ENCODE results near the gene CLDN17. TPM values are rescaled to one million over a fixed set of nuclear protein-coding genes. Genes with fewer than 3 reads are reported as not detected.

Gene CLDN17
- polyA plus RNA-seq, 1 donor, result not detected

GRCh38 chr21:30117631-30118030 is 49.0 kb downstream of the CLDN17 start:
- no peak for DNase-seq

- DNase-seq, result no peak
These were observed 50.1 kb downstream of the CLDN17 start for GRCh38 chr21:30116479-30116878.

Other genes with a start within 250 kb of the CLDN17 start
- gene GRIK1, start 226.8 kb downstream of the CLDN17 start, polyA plus RNA-seq (ENCODE audit: insufficient read length), result 1.7 TPM
- 48.9 TPM for gene CLDN8, start 49.3 kb upstream of the CLDN17 start, polyA plus RNA-seq (ENCODE audit: insufficient read length)
- gene KRTAP24-1, start 116.1 kb upstream of the CLDN17 start, polyA plus RNA-seq (ENCODE audit: insufficient read length), result not detected
- gene KRTAP25-1, start 122.7 kb upstream of the CLDN17 start, polyA plus RNA-seq (ENCODE audit: insufficient read length), result not detected
- gene KRTAP26-1, start 153.5 kb upstream of the CLDN17 start, polyA plus RNA-seq (ENCODE audit: insufficient read length), result not detected
- not detected for gene KRTAP27-1, start 170.9 kb upstream of the CLDN17 start, polyA plus RNA-seq (ENCODE audit: insufficient read length)
- gene KRTAP23-1, start 181.8 kb upstream of the CLDN17 start, polyA plus RNA-seq (ENCODE audit: insufficient read length), result not detected
- gene KRTAP13-2, start 205.5 kb upstream of the CLDN17 start, polyA plus RNA-seq (ENCODE audit: insufficient read length), result not detected
- not detected for gene KRTAP13-1, start 229.2 kb upstream of the CLDN17 start, polyA plus RNA-seq (ENCODE audit: insufficient read length)

Measured in left kidney (tissue), 2 donors.